Keratinocyte (primary cell): ENCODE data around the gene UNG.

Experiments used
- CTCF ChIP-seq, 3 experiments: IDR thresholded peaks in 1 of 3; conservative IDR thresholded peaks in 1 of 3; optimal IDR thresholded peaks in 1 of 3; 2 replicates in 2 of 3; 3 replicates in 1 of 3; pipeline versions ENCODE3 to v1.5.1; 2011; ENCODE audit warnings: low read length in 3 of 3, mild to moderate bottlenecking in 3 of 3, moderate library complexity in 2 of 3, control low read depth in 1 of 3, inconsistent platforms in 1 of 3; ENCODE audit not compliant: insufficient read depth in 2 of 3; ENCODE audit errors: extremely low read depth in 1 of 3
- EZH2 ChIP-seq: IDR thresholded peaks from one replicate; pipeline ENCODE4 v1.6.1; 2012; ENCODE audit warnings: inconsistent platforms, mild to moderate bottlenecking, low read length, moderate library complexity

- TF ChIP-seq CTCF (optimal IDR thresholded peaks at IDR 0.05 in 1 of 3, IDR thresholded peaks at IDR 0.05 in 1 of 3, conservative IDR thresholded peaks at IDR 0.05 in 1 of 3; ENCODE audit: extremely low read depth in 1 of 3, insufficient read depth in 2 of 3, low read length in 3 of 3) (no peak), EZH2 (no peak)
These were observed 60.6 kb downstream of the UNG start for GRCh38 chr12:109157986-109158385.
